Measurements from ENCODE around the gene NCKAP5.
A peak's percentile ranks its signal among the peaks of the same experiment; 100 is the strongest.
"Not testable (repeated sequence)": the region's sequence is repeated elsewhere in the genome, so short reads cannot be mapped to it uniquely, and the experiment has no call there.

Gene NCKAP5

DNA sequence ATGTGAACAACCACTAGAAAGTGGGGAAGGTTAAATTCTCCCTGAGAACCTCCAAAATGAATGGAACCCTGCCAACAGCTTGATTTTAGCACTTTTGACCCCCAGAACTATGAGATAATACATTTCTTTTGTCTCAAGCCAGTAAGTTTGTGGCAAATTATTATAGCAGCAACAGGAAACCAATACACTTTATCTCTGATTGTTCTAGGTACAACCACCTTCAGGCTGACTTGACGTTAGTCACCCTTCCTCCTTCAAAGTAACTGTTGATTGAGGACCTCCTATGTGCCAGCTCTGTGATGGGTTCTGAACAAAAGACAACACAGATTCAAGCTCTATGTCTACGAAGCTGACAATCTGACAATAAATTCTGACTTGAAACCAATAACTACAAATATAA is 318.9 kb downstream of the NCKAP5 start:
- DNase-seq = no peak

DNA sequence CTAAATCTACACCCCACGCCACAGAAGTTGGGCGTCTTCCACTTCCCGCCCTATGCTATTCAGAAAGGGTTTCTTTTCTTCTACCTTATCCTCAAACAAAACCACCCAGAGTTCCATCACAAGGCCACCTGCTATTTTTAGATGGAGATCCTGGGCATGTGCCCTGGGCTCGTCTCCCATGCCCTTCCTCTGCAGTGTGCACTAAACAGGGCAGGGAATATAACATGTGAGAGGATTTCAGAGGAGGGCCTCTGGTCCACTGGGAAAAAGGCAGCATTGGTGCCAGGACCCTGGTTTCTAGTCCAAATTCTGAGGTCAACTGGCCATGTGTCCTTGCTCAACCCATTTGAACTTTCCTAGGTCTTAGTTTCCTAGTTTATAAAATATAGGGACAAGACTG is 320.0 kb downstream of the NCKAP5 start:
- DNase-seq = no peak

DNA sequence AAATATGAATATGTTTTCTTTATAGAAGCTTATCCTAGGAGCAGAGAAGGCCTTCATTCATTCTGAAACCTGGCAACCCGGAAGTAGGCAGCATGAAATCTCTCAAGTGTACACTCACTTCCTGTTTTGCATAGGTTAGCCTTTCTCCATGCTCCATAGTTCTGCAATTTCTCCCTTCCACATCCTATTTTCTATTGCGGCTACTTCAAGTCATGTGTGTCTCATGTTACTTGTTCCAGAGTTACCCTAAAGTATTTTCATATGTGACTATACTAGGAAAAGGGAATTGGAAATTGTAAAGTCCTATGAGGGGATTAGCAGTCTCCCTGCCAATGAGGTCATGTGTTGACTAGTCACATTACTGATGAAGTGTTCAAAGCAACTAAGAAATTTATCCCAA is 320.6 kb downstream of the NCKAP5 start:
- no peak for DNase-seq

DNA sequence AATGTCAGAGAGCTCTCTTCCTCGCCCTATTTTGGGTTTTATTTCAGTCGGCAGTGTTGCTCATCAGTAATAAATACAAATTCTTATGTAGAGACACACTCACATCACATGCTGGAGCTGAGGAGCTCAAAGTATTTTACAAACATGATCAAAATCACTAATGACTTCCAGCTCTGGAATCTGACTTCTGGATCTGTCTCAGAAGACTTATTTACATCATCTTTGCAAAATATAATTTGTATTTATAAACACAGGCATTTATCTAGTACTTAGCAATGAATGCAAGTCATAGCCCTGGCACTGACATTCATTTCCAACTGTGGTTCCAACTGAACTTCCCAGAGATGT is 327.1 kb downstream of the NCKAP5 start:
- DNase-seq = peak; percentile 76

DNA sequence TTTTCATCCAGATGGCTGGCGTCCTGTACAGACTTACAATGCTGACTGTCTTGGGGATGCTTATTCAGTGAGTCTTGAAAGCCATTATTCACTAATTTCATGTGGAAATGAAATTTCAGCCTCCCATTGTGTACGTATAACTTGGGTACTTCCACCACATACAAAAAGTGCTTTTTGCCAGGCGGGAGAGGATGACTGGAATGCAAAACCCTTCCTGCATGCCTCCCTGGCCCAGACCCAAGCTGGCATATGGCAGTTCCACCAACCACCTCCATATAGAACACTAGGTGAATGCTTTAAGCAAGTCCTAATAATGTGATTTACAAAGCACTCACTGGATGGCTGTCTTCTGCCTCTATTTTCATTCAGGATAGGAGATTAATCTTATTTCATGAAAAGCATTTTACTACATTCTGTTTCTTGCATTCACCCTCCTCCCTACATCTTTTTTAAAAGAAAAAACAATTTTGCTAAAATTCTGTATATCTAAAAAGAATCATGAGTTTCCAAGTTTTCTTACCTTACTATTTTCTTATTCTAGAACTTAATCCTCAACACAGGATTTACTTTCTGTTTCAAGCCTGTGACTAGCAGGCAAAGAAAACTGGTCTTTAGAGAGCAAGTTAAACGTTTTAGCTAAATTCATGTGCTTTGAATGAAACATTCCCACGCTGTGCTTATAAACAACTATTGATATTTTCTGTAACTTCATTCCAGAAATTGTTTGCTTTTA is 327.6 kb downstream of the NCKAP5 start:
- DNase-seq = peak; percentile 30

DNA sequence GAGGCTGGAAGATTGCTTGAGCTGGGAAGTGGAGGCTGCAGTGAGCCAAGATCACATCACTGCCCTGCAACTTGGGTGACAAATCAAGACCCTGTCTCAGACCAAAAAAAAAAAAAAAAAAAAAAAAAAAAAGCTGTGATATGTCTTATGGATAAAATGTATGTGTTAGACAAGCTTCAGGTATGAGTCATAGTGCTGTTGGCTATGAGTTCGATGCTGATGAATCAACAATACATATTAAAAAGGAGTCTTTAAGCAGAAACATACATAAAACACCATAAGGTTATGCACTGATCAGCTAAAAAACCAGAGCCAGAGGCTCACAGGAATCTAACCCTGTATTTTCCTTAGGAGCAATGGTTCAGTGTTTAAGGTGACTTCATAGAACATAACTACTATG is 332.3 kb downstream of the NCKAP5 start:
- DNase-seq = peak; percentile 57

DNA sequence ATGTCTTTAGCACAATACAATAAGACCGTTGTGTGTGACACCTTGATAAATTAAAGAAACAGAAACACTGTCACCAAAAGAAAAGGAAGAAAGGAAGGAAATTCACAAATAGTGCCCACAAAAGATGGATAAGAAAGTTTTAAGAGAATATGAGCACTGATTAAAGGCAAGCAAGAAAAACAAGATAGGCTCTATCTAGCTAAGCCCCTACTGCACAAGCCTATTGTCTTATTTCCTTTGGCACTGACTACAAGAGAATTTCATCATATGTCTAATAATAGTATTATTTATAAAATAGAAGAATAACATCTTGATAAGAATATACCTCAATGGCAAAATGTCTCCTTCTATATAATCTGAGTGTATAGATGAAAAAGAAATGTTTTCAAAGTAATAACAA is 335.7 kb downstream of the NCKAP5 start:
- no peak for DNase-seq

DNA sequence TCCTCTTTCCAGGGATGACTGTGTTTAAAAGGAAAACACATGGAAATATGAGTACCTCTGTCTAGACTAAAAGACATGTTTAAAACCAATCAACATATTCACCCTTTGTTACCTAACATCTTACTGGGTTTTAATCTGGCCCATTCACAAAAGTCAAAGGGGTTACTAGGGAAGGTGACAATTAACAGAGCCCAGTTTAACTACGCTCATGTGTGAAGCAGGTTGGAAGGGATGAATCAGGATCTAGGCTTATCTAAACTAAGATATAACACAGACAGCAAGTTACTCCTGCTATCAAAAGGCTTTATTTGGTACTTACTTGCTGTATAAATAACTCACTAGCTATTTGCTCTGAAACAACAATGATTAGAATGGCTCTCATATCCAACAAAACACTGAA is 337.0 kb downstream of the NCKAP5 start:
- DNase-seq = no peak

DNA sequence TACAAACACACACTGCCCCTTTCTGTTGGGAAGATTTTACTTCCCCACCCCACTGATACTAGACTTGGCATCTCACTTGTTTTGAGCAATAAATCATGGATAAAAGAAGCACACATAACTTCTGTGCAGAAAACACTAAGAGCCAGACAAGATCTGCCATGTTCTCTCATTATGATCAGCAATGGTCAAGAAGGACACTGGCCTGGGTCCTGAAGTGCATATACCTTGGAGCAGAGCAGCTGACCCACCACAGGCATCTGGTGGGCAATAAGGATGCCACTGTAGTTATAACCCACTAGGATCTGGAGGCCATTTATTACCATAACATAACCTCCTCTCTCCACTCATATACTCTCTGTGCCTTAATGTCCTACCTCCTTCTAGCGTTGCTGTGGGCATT is 338.3 kb downstream of the NCKAP5 start:
- no peak for DNase-seq

DNA sequence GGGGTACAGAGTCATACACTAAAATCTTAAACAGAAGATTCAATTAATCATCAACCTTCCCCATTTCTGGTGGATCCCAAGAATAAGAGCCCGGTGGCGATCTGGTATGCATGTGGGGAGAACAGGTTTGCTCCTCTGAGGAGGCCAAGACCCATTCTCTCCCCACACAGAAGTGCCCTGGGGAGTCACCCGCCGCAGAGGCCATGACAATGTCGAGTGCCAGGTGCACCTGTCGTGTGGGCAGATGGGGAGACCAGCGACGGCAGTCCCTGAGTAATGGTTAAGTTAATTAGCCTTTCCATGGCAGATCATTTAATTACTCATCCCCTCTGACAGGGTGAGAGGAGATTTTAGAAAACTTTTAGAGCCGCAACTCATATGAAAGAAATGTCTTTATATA is 345.0 kb downstream of the NCKAP5 start:
- no peak for DNase-seq

DNA sequence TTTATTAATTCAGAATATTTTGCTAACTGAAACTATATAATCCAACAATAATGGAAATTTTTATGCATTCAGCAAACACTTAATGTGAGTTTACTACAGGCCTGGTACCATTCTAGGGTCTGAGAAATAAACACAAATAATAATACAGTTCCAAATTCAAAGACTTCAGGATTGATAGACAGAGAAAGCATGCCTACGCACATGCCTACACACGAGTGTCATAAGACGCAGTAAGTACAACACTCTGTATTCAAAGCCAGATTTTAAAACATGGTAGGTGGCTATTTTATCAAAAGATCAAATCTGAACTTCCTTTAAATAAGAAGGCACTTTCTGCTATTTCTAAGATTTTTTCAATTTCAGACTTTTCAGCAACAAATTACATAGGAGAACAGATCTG is 346.9 kb downstream of the NCKAP5 start:
- no peak for DNase-seq

DNA sequence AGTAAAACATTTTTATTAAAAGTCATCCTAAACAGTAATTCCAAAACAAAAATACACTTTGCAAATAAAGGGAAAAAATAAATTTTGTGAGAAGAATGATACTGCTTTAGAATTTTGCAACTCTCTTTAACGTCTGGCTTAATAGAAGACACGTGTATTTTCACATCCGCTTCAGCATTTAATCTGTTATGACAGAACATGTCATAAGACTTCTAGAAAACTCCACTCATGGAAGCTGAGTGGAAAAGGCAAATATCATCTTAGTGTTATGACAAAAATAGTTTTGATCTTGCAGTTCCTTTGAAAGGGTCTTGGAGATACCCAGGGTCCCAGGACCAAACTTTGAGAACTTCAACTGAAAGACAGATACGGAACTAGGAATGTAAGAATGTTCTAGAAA is 350.1 kb downstream of the NCKAP5 start:
- DNase-seq = no peak

DNA sequence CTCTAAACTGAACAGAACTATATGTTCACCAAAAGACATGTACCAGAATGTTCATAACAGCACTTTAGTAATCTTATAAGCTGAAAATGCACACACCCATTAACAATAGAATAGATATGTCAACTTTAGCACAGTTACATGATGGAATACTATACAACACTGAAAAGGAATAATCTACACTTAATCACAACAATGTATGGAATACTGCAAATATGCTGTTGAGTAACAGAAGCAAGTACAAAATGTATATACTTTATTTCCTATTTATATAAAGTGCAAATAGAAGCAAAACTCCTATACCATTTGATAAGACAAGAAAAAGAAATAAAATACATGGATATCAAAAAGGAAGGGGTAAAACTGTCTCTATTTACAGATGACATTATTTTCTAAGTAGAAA is 352.8 kb downstream of the NCKAP5 start:
- DNase-seq = no peak

DNA sequence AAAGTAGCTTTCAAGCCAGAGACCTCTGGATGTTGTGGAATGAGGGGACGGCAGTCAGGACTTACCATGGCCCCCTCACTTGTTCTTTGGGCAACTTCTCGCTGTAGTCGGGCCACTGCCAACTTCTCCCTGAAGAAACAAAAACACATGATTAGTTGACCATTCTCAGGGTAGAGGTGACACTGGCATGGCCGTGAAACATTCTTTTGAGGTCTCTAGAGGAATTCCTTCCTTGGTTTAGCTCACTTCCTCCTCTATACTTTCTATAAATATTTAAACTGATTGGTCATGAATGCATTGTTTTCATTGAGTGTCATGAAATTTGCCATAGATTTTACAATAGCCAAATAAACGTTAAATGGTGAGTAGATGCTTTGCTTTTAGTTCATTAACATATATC is 354.6 kb downstream of the NCKAP5 start:
- no peak for DNase-seq

DNA sequence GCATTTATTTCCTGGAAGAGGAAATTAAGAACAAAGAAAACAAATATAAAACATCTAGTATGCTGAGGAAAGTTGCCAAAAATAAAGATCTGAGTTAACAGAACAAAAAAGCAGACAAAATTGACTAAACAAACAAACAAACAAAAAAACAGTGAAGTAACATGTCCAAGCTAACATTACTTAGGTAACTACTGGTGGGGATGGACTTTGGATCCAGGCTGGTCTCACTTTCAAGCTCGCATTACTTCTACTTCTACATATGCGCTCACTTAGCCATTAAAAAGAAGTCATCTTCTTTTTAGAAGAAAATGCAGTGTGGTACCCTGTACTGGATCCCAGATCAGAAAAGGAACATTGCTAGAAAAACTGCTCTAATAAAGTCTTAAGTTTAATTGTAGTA is 358.9 kb downstream of the NCKAP5 start:
- no peak for DNase-seq

DNA sequence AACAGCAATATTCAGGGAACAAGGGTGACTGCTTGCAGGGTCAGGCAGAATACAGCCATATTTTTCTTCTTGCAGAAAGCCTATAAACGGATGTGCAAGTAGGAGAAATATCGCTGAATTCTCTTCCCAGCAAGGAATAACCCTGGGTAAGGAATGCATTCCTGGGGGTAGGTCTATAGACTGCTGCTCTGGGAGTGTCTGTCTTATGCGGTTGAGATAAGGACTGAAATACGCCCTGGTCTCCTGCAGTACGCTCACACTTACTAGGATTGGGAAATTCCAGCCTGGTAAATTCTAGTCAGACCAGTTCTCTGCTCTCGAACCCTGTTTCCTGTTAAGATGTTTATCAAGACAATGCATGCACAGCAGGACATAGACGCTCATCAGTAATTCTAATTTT is 361.6 kb downstream of the NCKAP5 start:
- not testable (repeated sequence) for DNase-seq

DNA sequence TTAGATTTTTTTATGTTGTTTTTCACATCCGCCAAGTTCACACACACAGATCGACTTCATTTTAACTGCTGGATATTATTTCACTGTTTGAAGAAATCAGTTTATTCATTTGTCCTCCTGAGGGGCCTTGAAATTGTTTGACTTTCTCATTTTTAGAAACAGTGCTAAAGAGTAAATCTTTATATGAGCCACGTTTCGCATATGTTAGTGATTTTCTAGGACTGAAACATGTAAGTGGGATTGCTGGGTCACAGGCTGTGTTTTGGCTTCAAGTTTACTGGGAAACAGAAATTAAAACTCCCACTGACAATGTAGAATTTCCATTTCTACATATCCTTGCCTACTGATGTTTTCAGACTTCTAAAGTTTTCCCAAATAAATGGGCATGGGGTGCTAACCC is 363.8 kb downstream of the NCKAP5 start:
- no peak for DNase-seq

DNA sequence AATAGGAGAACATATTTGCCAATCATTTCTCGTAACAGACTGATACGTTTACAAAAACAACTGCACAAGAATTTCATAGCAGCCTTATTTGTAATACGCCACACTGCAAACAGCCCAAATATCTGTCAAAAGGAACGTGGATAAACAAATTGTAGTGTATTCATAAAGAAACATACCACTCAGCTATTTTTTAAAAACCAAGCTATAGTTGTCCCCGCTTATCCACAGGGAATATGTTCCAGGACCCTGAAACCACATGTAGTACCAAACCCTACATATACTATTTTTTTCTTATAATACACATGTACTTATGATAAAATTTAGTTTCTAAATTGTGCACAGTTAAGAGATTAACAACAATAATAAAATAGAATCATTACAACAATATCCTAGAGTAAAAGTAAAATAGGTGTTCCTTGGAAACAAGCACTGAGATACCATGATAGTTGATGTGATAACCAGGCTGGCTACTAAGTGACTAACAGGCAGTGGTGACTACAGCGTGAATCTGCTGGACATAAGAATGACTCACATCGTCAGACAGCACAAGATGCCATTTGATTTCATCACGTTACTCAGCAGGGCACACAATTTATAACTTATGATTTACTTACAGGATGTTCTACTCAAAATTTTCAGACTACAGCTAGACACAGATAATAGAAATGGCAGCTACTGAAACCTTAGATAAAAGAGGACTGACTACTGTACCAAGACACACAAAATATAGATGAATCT is 367.4 kb downstream of the NCKAP5 start:
- DNase-seq = peak; percentile 98

DNA sequence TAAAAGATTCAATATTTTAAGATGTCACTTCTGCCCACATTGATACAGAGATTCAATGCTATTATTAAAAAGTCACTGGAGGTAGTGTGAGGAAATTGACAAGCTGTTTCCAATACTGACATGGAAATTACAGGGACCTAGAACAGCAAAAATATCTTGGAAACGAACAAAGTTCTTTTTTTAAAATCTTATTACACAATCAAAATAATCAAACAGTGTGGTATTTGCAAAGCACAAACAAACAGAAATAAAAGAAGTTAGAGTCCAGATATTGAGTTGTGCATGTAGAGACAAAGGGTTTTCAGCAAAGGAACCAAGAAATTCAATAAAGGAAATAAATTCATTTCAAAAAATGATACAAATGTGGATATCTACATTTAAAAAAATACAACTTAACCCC is 369.6 kb downstream of the NCKAP5 start:
- no peak for DNase-seq

DNA sequence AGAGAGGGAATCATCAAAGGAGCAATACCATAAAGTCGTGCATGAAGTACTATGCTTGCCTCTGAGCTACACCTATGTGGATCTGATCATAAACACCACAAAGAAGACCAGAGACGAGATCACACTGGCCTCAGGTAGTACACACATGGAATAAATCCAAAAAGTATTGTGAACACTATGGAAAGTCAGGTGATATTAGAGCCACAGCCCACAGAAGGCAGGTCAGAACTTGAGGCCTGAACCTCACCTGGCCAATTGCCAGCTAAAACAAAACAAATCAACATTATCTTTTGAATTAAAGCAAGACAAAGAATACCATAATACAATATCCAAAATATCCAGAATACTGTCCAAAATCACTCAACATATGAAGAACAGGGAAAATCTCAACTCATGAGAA is 371.1 kb downstream of the NCKAP5 start:
- DNase-seq = no peak

DNA sequence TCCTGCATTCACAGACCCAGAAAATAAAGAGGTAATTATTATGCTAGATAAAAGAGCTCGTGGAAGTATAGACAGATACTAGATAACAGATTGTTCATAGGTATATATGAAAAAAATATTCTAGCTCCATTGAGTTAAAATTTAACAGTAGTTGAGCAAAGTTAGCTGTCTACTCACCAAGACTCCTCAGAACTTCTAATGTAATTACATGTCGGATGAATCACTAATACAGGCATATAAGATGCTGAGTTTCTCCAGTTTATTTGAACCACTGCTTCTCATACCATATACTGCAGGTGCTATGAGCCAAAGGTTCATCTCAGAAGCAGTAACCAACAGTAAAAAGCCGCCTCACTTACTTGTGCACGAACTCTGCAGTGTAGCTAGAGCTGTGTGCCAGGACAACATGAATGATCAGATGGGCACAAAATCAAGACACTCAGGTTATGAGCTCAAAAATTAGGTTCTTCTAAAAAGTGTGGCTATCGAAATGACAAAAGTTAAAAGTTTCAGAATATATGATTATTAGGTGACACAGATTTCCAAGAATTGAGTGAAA is 373.4 kb downstream of the NCKAP5 start:
- DNase-seq = no peak

DNA sequence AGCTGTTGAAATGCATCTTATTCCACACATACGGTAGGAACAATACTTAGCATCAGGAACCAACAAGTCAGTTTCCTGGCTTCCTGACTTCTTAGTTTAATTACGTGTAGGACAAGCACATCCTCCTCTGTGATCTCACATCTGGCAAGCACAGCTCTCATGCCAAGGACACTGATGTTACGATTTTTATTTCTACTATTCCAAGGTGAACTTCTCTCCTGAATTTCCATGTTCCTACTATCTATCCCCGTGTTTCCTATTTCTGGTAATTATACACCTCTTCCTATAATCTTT is 374.0 kb downstream of the NCKAP5 start:
- DNase-seq = no peak

DNA sequence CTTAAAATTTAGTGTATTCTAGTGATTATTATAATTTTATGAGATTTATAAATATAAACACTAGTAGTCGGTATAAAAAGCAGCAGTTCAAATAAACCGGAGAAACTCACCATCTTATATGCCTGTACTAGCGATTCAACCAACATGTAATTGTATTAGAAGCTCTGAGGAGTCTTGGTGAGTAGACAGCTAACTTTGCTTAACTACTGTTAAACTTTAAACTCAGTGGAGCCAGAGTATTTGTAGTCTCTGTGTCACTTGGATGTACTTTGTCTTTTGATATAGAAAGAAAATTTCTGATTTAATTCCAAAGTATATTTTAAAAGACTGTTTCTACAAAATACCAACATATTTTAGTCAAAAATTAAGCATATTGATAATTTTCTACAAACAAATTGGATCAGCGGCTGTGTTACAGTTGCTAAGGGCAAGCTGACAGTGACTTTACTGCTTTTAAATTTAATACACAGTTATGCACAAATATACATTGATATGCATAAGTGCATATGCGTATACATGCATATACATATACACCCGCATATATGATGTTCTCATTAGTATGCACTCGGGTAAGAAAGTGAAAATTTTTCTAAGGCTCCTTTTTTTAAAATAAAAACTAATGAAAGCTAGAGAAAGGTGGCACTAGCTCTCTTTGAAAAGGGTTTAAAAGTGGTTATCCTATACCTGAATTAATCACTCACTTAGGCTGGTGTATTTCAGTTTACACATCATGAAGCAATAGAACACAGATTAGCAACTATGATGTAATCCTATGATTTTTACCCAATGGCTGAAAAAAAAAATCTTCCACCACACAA is 374.5 kb downstream of the NCKAP5 start:
- peak; percentile 26 for DNase-seq

DNA sequence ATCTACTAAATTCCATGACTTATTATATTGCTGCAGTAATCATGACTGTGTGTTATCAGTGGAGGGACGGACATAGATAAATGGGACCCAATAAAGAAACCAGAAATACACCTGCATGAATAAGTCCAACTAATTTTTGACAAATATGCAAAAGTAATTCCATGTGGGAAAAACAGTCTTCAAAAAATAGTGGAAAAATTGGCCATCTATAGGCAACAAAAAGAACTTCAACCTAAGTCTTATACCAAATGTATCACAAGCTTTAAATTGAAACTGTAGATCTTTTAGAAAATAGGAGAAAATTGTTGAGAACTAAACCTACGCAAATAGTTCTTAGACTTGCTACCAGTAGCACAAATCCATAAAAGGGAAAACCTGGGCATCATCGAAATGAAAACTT is 376.2 kb downstream of the NCKAP5 start:
- no peak for DNase-seq

Measured in HCEC 1CT (cell line).